HepG2 (cell line): ENCODE results near the gene LGI2. TPM values are rescaled to one million over a fixed set of nuclear protein-coding genes. Genes with fewer than 3 reads are reported as not detected.

ENCODE experiments used
- ATAC-seq: fragments of 200-7000 bp; cut with Tn5 transposase; 3 replicates; pipeline ENCODE4 v1.9.1; 2020; ENCODE audit warnings: mild to moderate bottlenecking, moderate library complexity
- BruUV-seq: library from RNA; stranded (reverse); fragments of 400-500 nt; replicated peaks from 2 replicates; lab custom pipeline; 2021; lab: Mats Ljungman, UMichigan
- CTCF ChIA-PET: fragments of 300-600 bp; formaldehyde crosslinking; extraction: SDS; loops from one replicate; lab custom pipeline; 2021; ENCODE audit warnings: low total read pairs, inconsistent platforms, low intra/inter-chr PET ratio; lab: Yijun Ruan, JAX
- POLR2A ChIA-PET: fragments of 350-600 bp; sonication (Branson Sonifier 250); formaldehyde crosslinking; loops from one replicate; lab custom pipeline; 2020; ENCODE audit warnings: antibody characterized with exemption, inconsistent platforms; lab: Yijun Ruan, JAX
- DNase-seq: peaks from one replicate; pipeline ENCODE4 v3.0.0-alpha.2; 2015; ENCODE audit warnings: low spot score
- FAIRE-seq: peaks from 3 replicates; lab custom pipeline; 2011; peaks lifted over from hg19 to GRCh38; lab: Jason Lieb, UNC
- H2AFZ ChIP-seq: one replicate; pipeline ENCODE4 v1.6.1; 2011; ENCODE audit warnings: low read length, inconsistent platforms
- H3K27ac ChIP-seq: fragments of 300-600 bp; 3 replicates; pipeline ENCODE4 v1.8.0; 2011; ENCODE audit warnings: mixed run types, mild to moderate bottlenecking, mixed read lengths, low read length, inconsistent platforms; ENCODE audit not compliant: insufficient read depth; ENCODE audit errors: extremely low read length
- H3K27me3 ChIP-seq, 2 experiments: fragments of 200-600 bp in 1 of 2; 2 replicates in 1 of 2; 3 replicates in 1 of 2; pipeline versions ENCODE4 v1.6.0 to v1.8.0; 2011; ENCODE audit warnings: low read length in 2 of 2, mild to moderate bottlenecking in 2 of 2, moderate library complexity in 2 of 2, inconsistent platforms in 1 of 2; ENCODE audit not compliant: insufficient read depth in 2 of 2, control insufficient read depth in 1 of 2
- H3K36me3 ChIP-seq, 2 experiments: fragments of 200-600 bp in 1 of 2; replicated peaks in 1 of 2; 2 replicates in 1 of 2; 3 replicates in 1 of 2; pipeline versions ENCODE4 v1.5.1 to v1.8.0; 2011; ENCODE audit warnings: low read length in 2 of 2, inconsistent platforms in 1 of 2; ENCODE audit not compliant: insufficient read depth in 2 of 2, control insufficient read depth in 1 of 2
- H3K4me1 ChIP-seq: 2 replicates; pipeline ENCODE4 v1.5.1; 2012; ENCODE audit warnings: low read length, inconsistent platforms; ENCODE audit not compliant: insufficient read depth
- H3K4me2 ChIP-seq: 2 replicates; pipeline ENCODE4 v1.6.0; 2011; ENCODE audit warnings: low read depth, low read length, inconsistent platforms
- H3K4me3 ChIP-seq, 3 experiments: fragments of 200-600 bp in 1 of 3; sonication (generic), shearing (Covaris generic) in 1 of 3; replicated peaks in 1 of 3; 2 replicates each; pipeline ENCODE4 v1.5.1; 2011 to 2016; ENCODE audit warnings: low read length in 3 of 3, inconsistent platforms in 2 of 3, low read depth in 2 of 3, mild to moderate bottlenecking in 2 of 3, control low read depth in 1 of 3, mixed read lengths in 1 of 3; ENCODE audit not compliant: insufficient read depth in 1 of 3
- H3K79me2 ChIP-seq: one replicate; pipeline ENCODE4 v1.6.1; 2011; ENCODE audit warnings: low read length, inconsistent platforms; ENCODE audit not compliant: insufficient read depth
- H3K9ac ChIP-seq: 2 replicates; pipeline ENCODE4 v1.6.0; 2011; ENCODE audit warnings: mild to moderate bottlenecking, low read depth, low read length, inconsistent platforms; ENCODE audit not compliant: insufficient read depth
- H3K9me3 ChIP-seq: 2 replicates; pipeline ENCODE4 v1.5.1; 2012; ENCODE audit warnings: mild to moderate bottlenecking, low read length
- H4K20me1 ChIP-seq: 2 replicates; pipeline ENCODE4 v1.6.0; 2011; ENCODE audit warnings: inconsistent platforms, mild to moderate bottlenecking, low read length, moderate library complexity; ENCODE audit not compliant: insufficient read depth
- CBX1 ChIP-seq: IDR thresholded peaks from one replicate; pipeline ENCODE4 v1.6.1; 2016; ENCODE audit warnings: antibody characterized with exemption, low read depth
- DR1 ChIP-seq: sonication (generic); formaldehyde crosslinking; IDR thresholded peaks from 2 replicates; pipeline ENCODE4 v1.8.0; 2021; ENCODE audit warnings: mild to moderate bottlenecking, missing genetic modification reagents, inconsistent platforms
- FLYWCH1 ChIP-seq: sonication (generic); formaldehyde crosslinking; IDR thresholded peaks from 2 replicates; pipeline ENCODE4 v1.8.1; 2023; ENCODE audit warnings: mild to moderate bottlenecking, missing genetic modification reagents
- HMG20B ChIP-seq: conservative IDR thresholded peaks from 2 replicates; pipeline ENCODE4 v1.6.1; 2016; ENCODE audit warnings: missing genetic modification reagents, missing compliant biosample characterization
- MEF2D ChIP-seq: sonication (generic); formaldehyde crosslinking; IDR thresholded peaks from 2 replicates; pipeline ENCODE4 v1.5.1; 2020; ENCODE audit warnings: mild to moderate bottlenecking, missing genetic modification reagents
- MYNN ChIP-seq: sonication (generic); formaldehyde crosslinking; IDR thresholded peaks from 2 replicates; pipeline ENCODE4 v1.4.0; 2020; ENCODE audit warnings: mild to moderate bottlenecking, low read depth, missing genetic modification reagents
- NFATC3 ChIP-seq: sonication (generic); formaldehyde crosslinking; IDR thresholded peaks from 2 replicates; pipeline ENCODE4 v1.5.1; 2020; ENCODE audit warnings: mild to moderate bottlenecking, missing genetic modification reagents
- PAF1 ChIP-seq: IDR thresholded peaks from 2 replicates; pipeline ENCODE4 v1.6.1; 2016; ENCODE audit warnings: missing genetic modification reagents, missing compliant biosample characterization
- ZNF451 ChIP-seq: sonication (generic); formaldehyde crosslinking; IDR thresholded peaks from 2 replicates; pipeline ENCODE4 v1.5.0; 2020; ENCODE audit warnings: mild to moderate bottlenecking, missing genetic modification reagents
- ZNF547 ChIP-seq: sonication (generic); formaldehyde crosslinking; IDR thresholded peaks from 2 replicates; pipeline ENCODE4 v1.5.1; 2020; ENCODE audit warnings: mild to moderate bottlenecking, missing genetic modification reagents
- ZNF709 ChIP-seq: sonication (generic); formaldehyde crosslinking; IDR thresholded peaks from 2 replicates; pipeline ENCODE4 v1.5.0; 2020; ENCODE audit warnings: mild to moderate bottlenecking, missing genetic modification reagents
- ZSCAN25 ChIP-seq: sonication (generic); formaldehyde crosslinking; IDR thresholded peaks from 2 replicates; pipeline ENCODE4 v1.8.0; 2022; ENCODE audit warnings: mild to moderate bottlenecking, missing genetic modification reagents
- ZZZ3 ChIP-seq: sonication (generic); formaldehyde crosslinking; IDR thresholded peaks from 2 replicates; pipeline ENCODE4 v1.4.0; 2020; ENCODE audit warnings: missing genetic modification reagents, mild to moderate bottlenecking, borderline replicate concordance
- WGBS: methylation state at CpG from one replicate; pipeline ENCODE4 v1.1.6; 2017; ENCODE audit warnings: low lambda C conversion rate; 5-methylcytosine and 5-hydroxymethylcytosine counted together
- in situ Hi-C: cut with HindIII; loops from 2 replicates; pipeline ENCODE4 v1.10.0; 2017; ENCODE audit warnings: low pct_unique_long_range_greater_than_20kb; ENCODE audit not compliant: extremely low pct_ligation_motif_present
- intact Hi-C: fragments of 100-400 bp; cut with micrococcal nuclease; formaldehyde crosslinking; loops from one replicate; pipeline ENCODE4 v1.10.0; 2022; ENCODE audit not compliant: unreplicated experiment
- polyA plus RNA-seq, 8 experiments: library from polyadenylated mRNA; depleted of rRNA in 3 of 8; stranded (reverse) in 7 of 8; unstranded in 1 of 8; fragments of >200 nt; fragmentation: Illumina TruSeq in 4 of 8; extraction: Trizol in 4 of 8; gene quantifications; 2 replicates each; pipeline versions ENCODE4 v1.2.1 to v1.2.3, GENCODE V29; 2011 to 2016; ENCODE audit warnings: low read depth in 4 of 8, missing spikeins in 1 of 8, mixed read lengths in 1 of 8; ENCODE audit not compliant: insufficient read depth in 1 of 8
- total RNA-seq, 5 experiments: library from RNA; depleted of rRNA; stranded (reverse); fragments of >200 nt; fragmentation: Illumina TruSeq; extraction: Trizol; gene quantifications; 2 replicates each; pipeline ENCODE4 v1.2.3, GENCODE V29; 2016; ENCODE audit warnings: low read depth in 1 of 5
- TF ChIP-seq, protein P1 (sequence below): sonication (generic); formaldehyde crosslinking; IDR thresholded peaks from 2 replicates; pipeline ENCODE4 v1.5.0; 2020; ENCODE audit warnings: missing genetic modification reagents
- TF ChIP-seq, protein P2 (sequence below): sonication (generic); formaldehyde crosslinking; IDR thresholded peaks from 2 replicates; pipeline ENCODE4 v1.5.1; 2020; ENCODE audit warnings: mild to moderate bottlenecking, missing genetic modification reagents, moderate library complexity
- TF ChIP-seq, protein P3 (sequence below): sonication (generic); formaldehyde crosslinking; IDR thresholded peaks from 2 replicates; pipeline ENCODE4 v1.4.0; 2020; ENCODE audit warnings: missing genetic modification reagents

LGI2 gene
- total and polyA plus RNA-seq, 2 of the 13 experiments (the other 11 are each of a cell fraction or from before 2014, with no cell fraction given), result not detected

DNA sequence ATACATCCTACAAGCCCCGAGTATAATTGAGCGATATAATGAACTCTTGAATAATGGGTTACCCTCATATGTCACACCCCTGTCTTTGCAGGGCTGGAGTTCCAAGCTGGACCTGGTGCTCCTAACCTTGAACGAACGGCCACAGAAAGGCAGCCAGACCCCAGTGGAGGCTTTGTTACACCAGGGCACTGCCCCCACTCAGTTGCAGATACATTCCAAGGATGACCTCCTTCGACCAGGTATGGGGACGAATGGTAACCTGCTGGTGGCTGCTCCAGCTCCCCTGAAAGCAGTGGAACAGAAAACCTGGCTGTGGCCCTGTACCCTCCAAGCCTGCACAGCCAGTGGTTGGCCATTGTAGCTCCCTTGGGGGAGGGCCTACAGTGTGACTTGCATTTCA lies 61.3 kb downstream of the LGI2 start:
- TF ChIP-seq HMG20B (CRISPR knock-in tag) (no peak), ZNF451 (no peak), ZNF547 (no peak), DR1 (CRISPR knock-in tag) (no peak), ZNF709 (CRISPR knock-in tag) (no peak), ZZZ3 (CRISPR knock-in tag) (no peak), NFATC3 (CRISPR knock-in tag) (no peak), FLYWCH1 (CRISPR knock-in tag) (no peak), MYNN (CRISPR knock-in tag) (no peak), ZSCAN25 (CRISPR knock-in tag) (no peak), CBX1 (no peak), MEF2D (no peak), PAF1 (CRISPR knock-in tag) (no peak)
- TF ChIP-seq, protein P1, sequence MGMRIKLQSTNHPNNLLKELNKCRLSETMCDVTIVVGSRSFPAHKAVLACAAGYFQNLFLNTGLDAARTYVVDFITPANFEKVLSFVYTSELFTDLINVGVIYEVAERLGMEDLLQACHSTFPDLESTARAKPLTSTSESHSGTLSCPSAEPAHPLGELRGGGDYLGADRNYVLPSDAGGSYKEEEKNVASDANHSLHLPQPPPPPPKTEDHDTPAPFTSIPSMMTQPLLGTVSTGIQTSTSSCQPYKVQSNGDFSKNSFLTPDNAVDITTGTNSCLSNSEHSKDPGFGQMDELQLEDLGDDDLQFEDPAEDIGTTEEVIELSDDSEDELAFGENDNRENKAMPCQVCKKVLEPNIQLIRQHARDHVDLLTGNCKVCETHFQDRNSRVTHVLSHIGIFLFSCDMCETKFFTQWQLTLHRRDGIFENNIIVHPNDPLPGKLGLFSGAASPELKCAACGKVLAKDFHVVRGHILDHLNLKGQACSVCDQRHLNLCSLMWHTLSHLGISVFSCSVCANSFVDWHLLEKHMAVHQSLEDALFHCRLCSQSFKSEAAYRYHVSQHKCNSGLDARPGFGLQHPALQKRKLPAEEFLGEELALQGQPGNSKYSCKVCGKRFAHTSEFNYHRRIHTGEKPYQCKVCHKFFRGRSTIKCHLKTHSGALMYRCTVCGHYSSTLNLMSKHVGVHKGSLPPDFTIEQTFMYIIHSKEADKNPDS (CRISPR knock-in tag), result no peak
- TF ChIP-seq, protein P2, sequence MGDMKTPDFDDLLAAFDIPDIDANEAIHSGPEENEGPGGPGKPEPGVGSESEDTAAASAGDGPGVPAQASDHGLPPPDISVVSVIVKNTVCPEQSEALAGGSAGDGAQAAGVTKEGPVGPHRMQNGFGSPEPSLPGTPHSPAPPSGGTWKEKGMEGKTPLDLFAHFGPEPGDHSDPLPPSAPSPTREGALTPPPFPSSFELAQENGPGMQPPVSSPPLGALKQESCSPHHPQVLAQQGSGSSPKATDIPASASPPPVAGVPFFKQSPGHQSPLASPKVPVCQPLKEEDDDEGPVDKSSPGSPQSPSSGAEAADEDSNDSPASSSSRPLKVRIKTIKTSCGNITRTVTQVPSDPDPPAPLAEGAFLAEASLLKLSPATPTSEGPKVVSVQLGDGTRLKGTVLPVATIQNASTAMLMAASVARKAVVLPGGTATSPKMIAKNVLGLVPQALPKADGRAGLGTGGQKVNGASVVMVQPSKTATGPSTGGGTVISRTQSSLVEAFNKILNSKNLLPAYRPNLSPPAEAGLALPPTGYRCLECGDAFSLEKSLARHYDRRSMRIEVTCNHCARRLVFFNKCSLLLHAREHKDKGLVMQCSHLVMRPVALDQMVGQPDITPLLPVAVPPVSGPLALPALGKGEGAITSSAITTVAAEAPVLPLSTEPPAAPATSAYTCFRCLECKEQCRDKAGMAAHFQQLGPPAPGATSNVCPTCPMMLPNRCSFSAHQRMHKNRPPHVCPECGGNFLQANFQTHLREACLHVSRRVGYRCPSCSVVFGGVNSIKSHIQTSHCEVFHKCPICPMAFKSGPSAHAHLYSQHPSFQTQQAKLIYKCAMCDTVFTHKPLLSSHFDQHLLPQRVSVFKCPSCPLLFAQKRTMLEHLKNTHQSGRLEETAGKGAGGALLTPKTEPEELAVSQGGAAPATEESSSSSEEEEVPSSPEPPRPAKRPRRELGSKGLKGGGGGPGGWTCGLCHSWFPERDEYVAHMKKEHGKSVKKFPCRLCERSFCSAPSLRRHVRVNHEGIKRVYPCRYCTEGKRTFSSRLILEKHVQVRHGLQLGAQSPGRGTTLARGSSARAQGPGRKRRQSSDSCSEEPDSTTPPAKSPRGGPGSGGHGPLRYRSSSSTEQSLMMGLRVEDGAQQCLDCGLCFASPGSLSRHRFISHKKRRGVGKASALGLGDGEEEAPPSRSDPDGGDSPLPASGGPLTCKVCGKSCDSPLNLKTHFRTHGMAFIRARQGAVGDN, result no peak
- TF ChIP-seq, protein P3, sequence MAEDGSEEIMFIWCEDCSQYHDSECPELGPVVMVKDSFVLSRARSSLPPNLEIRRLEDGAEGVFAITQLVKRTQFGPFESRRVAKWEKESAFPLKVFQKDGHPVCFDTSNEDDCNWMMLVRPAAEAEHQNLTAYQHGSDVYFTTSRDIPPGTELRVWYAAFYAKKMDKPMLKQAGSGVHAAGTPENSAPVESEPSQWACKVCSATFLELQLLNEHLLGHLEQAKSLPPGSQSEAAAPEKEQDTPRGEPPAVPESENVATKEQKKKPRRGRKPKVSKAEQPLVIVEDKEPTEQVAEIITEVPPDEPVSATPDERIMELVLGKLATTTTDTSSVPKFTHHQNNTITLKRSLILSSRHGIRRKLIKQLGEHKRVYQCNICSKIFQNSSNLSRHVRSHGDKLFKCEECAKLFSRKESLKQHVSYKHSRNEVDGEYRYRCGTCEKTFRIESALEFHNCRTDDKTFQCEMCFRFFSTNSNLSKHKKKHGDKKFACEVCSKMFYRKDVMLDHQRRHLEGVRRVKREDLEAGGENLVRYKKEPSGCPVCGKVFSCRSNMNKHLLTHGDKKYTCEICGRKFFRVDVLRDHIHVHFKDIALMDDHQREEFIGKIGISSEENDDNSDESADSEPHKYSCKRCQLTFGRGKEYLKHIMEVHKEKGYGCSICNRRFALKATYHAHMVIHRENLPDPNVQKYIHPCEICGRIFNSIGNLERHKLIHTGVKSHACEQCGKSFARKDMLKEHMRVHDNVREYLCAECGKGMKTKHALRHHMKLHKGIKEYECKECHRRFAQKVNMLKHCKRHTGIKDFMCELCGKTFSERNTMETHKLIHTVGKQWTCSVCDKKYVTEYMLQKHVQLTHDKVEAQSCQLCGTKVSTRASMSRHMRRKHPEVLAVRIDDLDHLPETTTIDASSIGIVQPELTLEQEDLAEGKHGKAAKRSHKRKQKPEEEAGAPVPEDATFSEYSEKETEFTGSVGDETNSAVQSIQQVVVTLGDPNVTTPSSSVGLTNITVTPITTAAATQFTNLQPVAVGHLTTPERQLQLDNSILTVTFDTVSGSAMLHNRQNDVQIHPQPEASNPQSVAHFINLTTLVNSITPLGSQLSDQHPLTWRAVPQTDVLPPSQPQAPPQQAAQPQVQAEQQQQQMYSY (CRISPR knock-in tag), result no peak

More for the DNA sequence above, 61.3 kb downstream of the LGI2 start:
- Histone ChIP-seq H3K36me3 (no peaks in the 10 kb centered on the region), H3K4me3 (no peak overlapping the region), H3K4me1 (peaks cover 14% of the 10 kb centered on the region), H3K27me3 (peaks cover 0 to 12% of the 10 kb centered on the region in 2 experiments; a peak in 1 of 5 replicates), H4K20me1 (no peaks in the 10 kb centered on the region), H3K79me2 (no peaks in the 10 kb centered on the region), H3K4me2 (no peak overlapping the region), H2AFZ (no peak overlapping the region), H3K9ac (no peak overlapping the region), H3K9me3 (peaks cover 14% of the 10 kb centered on the region), H3K27ac (no peak overlapping the region)
- intact Hi-C loops (no loop called here), in situ Hi-C loops (no loop called here)
- CTCF ChIA-PET, result no interaction called here
- 24% methylated on average over 4 of the region's 6 CpGs for WGBS
- FAIRE-seq (no peak), DNase-seq (no peak), ATAC-seq (no peak)
- POLR2A ChIA-PET, result no interaction called here
- no TSS peak for BruUV-seq
